Mesenchymal stem cell (in vitro differentiated cells and primary cell): ENCODE data around the gene DTNB.

Source experiments
- DNase-seq: peaks from one replicate; pipeline ENCODE4 v3.0.0-alpha.2; 2013
- H2AFZ ChIP-seq: one replicate; pipeline ENCODE4 v1.6.1; 2013; ENCODE audit warnings: low read depth, mild to moderate bottlenecking, control low read depth, inconsistent platforms, low read length, moderate library complexity
- H2AK5ac ChIP-seq: 2 replicates; pipeline ENCODE4 v1.6.1; 2013; ENCODE audit warnings: low read length, moderate library complexity, mild to moderate bottlenecking, inconsistent platforms; ENCODE audit not compliant: severe bottlenecking
- H2BK120ac ChIP-seq: one replicate; pipeline ENCODE4 v1.6.1; 2013; ENCODE audit warnings: low read depth, mild to moderate bottlenecking, inconsistent platforms, low read length, moderate library complexity
- H2BK12ac ChIP-seq, 2 experiments: one replicate each; pipeline ENCODE4 v1.6.1; 2013; ENCODE audit warnings: inconsistent platforms in 2 of 2, low read length in 2 of 2, mild to moderate bottlenecking in 2 of 2, moderate library complexity in 2 of 2, control low read depth in 1 of 2
- H2BK15ac ChIP-seq: one replicate; pipeline ENCODE4 v1.6.1; 2013; ENCODE audit warnings: mild to moderate bottlenecking, low read depth, inconsistent platforms; ENCODE audit not compliant: poor library complexity, severe bottlenecking
- H2BK5ac ChIP-seq: 2 replicates; pipeline ENCODE4 v1.6.1; 2013; ENCODE audit warnings: low read depth, mild to moderate bottlenecking, low read length, control low read depth, inconsistent platforms; ENCODE audit not compliant: poor library complexity, severe bottlenecking
- H3K14ac ChIP-seq, 2 experiments: one replicate each; pipeline ENCODE4 v1.6.1; 2013; ENCODE audit warnings: inconsistent platforms in 2 of 2, low read length in 2 of 2, control low read depth in 1 of 2, mild to moderate bottlenecking in 1 of 2, moderate library complexity in 1 of 2
- H3K18ac ChIP-seq, 2 experiments: one replicate each; pipeline ENCODE4 v1.6.1; 2013; ENCODE audit warnings: inconsistent platforms in 2 of 2, low read length in 2 of 2, control low read depth in 1 of 2, low read depth in 1 of 2, mild to moderate bottlenecking in 1 of 2
- H3K23ac ChIP-seq, 2 experiments: one replicate each; pipeline ENCODE4 v1.6.1; 2013; ENCODE audit warnings: inconsistent platforms in 2 of 2, low read length in 2 of 2, mild to moderate bottlenecking in 2 of 2, moderate library complexity in 2 of 2, control low read depth in 1 of 2
- H3K27ac ChIP-seq: 2 replicates; pipeline ENCODE4 v1.5.1; 2013; ENCODE audit warnings: mild to moderate bottlenecking, moderate library complexity, low read length, control low read depth, inconsistent platforms; ENCODE audit not compliant: poor library complexity, severe bottlenecking
- H3K27me3 ChIP-seq, 2 experiments: 2 replicates each; pipeline versions ENCODE4 v1.6.1 to v1.7.0; 2013; ENCODE audit warnings: low read length in 2 of 2, mild to moderate bottlenecking in 2 of 2, moderate library complexity in 2 of 2, control low read depth in 1 of 2, inconsistent platforms in 1 of 2; ENCODE audit not compliant: control insufficient read depth in 1 of 2, insufficient read depth in 1 of 2
- H3K36me3 ChIP-seq, 2 experiments: 2 replicates each; pipeline versions ENCODE4 v1.6.1 to v1.7.0; 2013; ENCODE audit warnings: low read length in 2 of 2, control low read depth in 1 of 2, inconsistent platforms in 1 of 2, low read depth in 1 of 2, mild to moderate bottlenecking in 1 of 2; ENCODE audit not compliant: insufficient read depth in 2 of 2, control insufficient read depth in 1 of 2
- H3K4ac ChIP-seq, 2 experiments: one replicate each; pipeline ENCODE4 v1.6.1; 2013; ENCODE audit warnings: inconsistent platforms in 2 of 2, low read length in 2 of 2, mild to moderate bottlenecking in 2 of 2, moderate library complexity in 2 of 2, control low read depth in 1 of 2, low read depth in 1 of 2
- H3K4me1 ChIP-seq: 2 replicates; pipeline ENCODE4 v1.6.1; 2013; ENCODE audit warnings: low read depth, low read length, control low read depth; ENCODE audit not compliant: control insufficient read depth, insufficient read depth
- H3K4me2 ChIP-seq: 2 replicates; pipeline ENCODE4 v1.6.1; 2013; ENCODE audit warnings: low read length, mild to moderate bottlenecking, inconsistent platforms; ENCODE audit not compliant: poor library complexity, severe bottlenecking
- H3K4me3 ChIP-seq, 2 experiments: 2 replicates each; pipeline versions ENCODE4 v1.5.1 to v1.7.0; 2013; ENCODE audit warnings: low read length in 2 of 2, mild to moderate bottlenecking in 2 of 2, control low read depth in 1 of 2, low read depth in 1 of 2; ENCODE audit not compliant: insufficient read depth in 1 of 2
- H3K79me1 ChIP-seq: replicated peaks from 2 replicates; pipeline ENCODE4 v1.6.1; 2013; ENCODE audit warnings: mild to moderate bottlenecking, control low read depth, low read length, inconsistent platforms; ENCODE audit not compliant: poor library complexity, severe bottlenecking
- H3K9ac ChIP-seq: 2 replicates; pipeline ENCODE4 v1.7.0; 2013; ENCODE audit warnings: mild to moderate bottlenecking, low read length, moderate library complexity
- H3K9me3 ChIP-seq: 2 replicates; pipeline ENCODE4 v1.7.0; 2013; ENCODE audit warnings: mild to moderate bottlenecking, low read length; ENCODE audit not compliant: control insufficient read depth
- H4K8ac ChIP-seq: one replicate; pipeline ENCODE4 v1.6.1; 2013; ENCODE audit warnings: inconsistent platforms, mild to moderate bottlenecking, low read length, moderate library complexity
- H4K91ac ChIP-seq: one replicate; pipeline ENCODE4 v1.6.1; 2013; ENCODE audit warnings: mild to moderate bottlenecking, low read length, inconsistent platforms
- WGBS: methylation state at CpG from one replicate; pipeline ENCODE4 v1.1.7; 2013; ENCODE audit warnings: mixed read lengths; 5-methylcytosine and 5-hydroxymethylcytosine counted together

Gene DTNB

GRCh38 chr2:25479761-25480160 lies 193.6 kb downstream of the DTNB start:
- H3K27ac ChIP-seq = no peak overlapping the region
- no peak for DNase-seq
- H2BK12ac ChIP-seq = no peak overlapping the region
- no peak overlapping the region for H2BK120ac ChIP-seq
- H3K36me3 ChIP-seq = no peaks in the 10 kb centered on the region
- H2BK5ac ChIP-seq = no peak overlapping the region
- H3K4me3 ChIP-seq = no peak overlapping the region
- H3K4ac ChIP-seq = no peak overlapping the region
- no peak overlapping the region for H3K14ac ChIP-seq
- no peak overlapping the region for H3K4me2 ChIP-seq
- H3K9ac ChIP-seq = no peak overlapping the region
- H2AFZ ChIP-seq = no peak overlapping the region
- H3K23ac ChIP-seq = no peak overlapping the region
- H3K4me1 ChIP-seq = peaks cover 7% of the 10 kb centered on the region
- H3K9me3 ChIP-seq = peaks cover 13% of the 10 kb centered on the region
- H2AK5ac ChIP-seq = no peak overlapping the region
- H4K8ac ChIP-seq = no peak overlapping the region
- H3K18ac ChIP-seq = no peak overlapping the region
- H2BK15ac ChIP-seq = no peak overlapping the region
- no peak overlapping the region for H4K91ac ChIP-seq
- no peaks in the 10 kb centered on the region for H3K27me3 ChIP-seq
- no peaks in the 10 kb centered on the region for H3K79me1 ChIP-seq
- 94% methylated on average over 5 of the region's 5 CpGs for WGBS

DNA sequence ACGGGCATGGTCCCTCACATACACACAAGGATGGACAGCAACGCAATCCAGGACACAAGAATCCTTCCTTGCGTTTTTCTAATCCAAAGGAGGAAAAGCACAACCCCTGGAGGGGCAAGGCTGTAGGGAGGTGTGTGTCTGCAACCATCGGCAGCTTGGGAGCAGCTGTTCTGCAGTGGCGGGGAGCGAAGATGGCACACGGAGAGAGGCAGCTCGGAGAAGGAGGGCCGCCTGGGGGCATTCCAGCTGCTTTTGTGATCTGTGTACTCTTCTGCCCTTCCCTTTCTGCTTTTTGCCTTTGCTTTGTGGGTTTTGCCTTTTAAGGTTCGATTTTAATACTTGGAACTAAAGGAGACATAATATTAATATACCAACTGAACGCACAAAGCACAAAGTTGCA lies 194.6 kb downstream of the DTNB start:
- H3K4ac ChIP-seq = no peak overlapping the region
- no peak overlapping the region for H3K23ac ChIP-seq
- H2BK120ac ChIP-seq = no peak overlapping the region
- H3K9ac ChIP-seq = no peak overlapping the region
- no peak overlapping the region for H3K27ac ChIP-seq
- H3K18ac ChIP-seq = peak overlapping the region in 1 of 2 experiments; percentile 21
- no peaks in the 10 kb centered on the region for H3K36me3 ChIP-seq
- peaks cover 14% of the 10 kb centered on the region for H3K9me3 ChIP-seq
- no peak overlapping the region for H3K4me3 ChIP-seq
- H3K4me2 ChIP-seq = no peak overlapping the region
- H3K14ac ChIP-seq = no peak overlapping the region
- H2AK5ac ChIP-seq = no peak overlapping the region
- no peak overlapping the region for H2BK12ac ChIP-seq
- no peak for DNase-seq
- H2BK15ac ChIP-seq = no peak overlapping the region
- H4K8ac ChIP-seq = no peak overlapping the region
- no peak overlapping the region for H2BK5ac ChIP-seq
- H3K4me1 ChIP-seq = peaks cover 8% of the 10 kb centered on the region
- H2AFZ ChIP-seq = no peak overlapping the region
- H3K27me3 ChIP-seq = no peaks in the 10 kb centered on the region
- H3K79me1 ChIP-seq = no peaks in the 10 kb centered on the region
- H4K91ac ChIP-seq = no peak overlapping the region
- WGBS = 87% methylated on average over 10 of the region's 11 CpGs

DNA sequence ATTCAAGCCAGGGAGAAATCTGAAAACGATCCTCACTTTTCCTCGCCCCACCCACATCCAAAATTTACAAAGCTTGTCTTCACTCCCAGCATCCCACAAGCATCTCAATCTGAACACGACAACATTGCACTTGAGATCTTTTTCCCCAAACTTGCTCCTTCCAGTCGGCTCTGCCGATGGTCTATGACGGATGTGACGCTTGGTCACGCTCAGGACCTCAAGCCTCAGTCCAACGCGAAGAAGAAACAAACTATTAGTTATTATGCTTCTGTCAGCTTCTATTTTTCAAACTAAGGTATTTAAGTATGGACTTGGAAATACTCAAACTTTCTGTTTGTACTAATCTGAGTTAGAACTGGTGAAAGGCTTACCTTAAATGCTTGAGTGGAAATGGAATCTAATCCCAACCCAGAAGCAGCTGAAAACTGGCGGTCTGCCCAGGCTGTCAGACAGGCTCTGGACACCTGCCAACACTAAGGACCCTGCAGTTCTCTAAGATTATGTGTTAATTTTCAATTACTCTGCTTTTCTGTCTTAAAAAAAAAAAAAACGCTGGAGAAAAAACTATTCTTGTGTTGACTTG lies 199.5 kb downstream of the DTNB start:
- no peak overlapping the region for H2BK120ac ChIP-seq
- H2BK5ac ChIP-seq = no peak overlapping the region
- no peaks in the 10 kb centered on the region for H3K27me3 ChIP-seq
- DNase-seq = no peak
- H3K4ac ChIP-seq = no peak overlapping the region
- H3K4me2 ChIP-seq = peak overlapping the region; percentile 40
- H3K27ac ChIP-seq = peak overlapping the region; percentile 90
- no peak overlapping the region for H2AFZ ChIP-seq
- H3K14ac ChIP-seq = no peak overlapping the region
- no peak overlapping the region for H4K91ac ChIP-seq
- no peak overlapping the region for H3K4me3 ChIP-seq
- H3K18ac ChIP-seq = no peak overlapping the region
- peaks cover 2% of the 10 kb centered on the region for H3K4me1 ChIP-seq
- H3K79me1 ChIP-seq = no peaks in the 10 kb centered on the region
- H4K8ac ChIP-seq = no peak overlapping the region
- no peak overlapping the region for H2BK15ac ChIP-seq
- H2BK12ac ChIP-seq = no peak overlapping the region
- peaks cover 14% of the 10 kb centered on the region for H3K9me3 ChIP-seq
- no peaks in the 10 kb centered on the region for H3K36me3 ChIP-seq
- no peak overlapping the region for H2AK5ac ChIP-seq
- WGBS = 87% methylated on average over 6 of the region's 12 CpGs
- no peak overlapping the region for H3K9ac ChIP-seq
- no peak overlapping the region for H3K23ac ChIP-seq

GRCh38 chr2:25473131-25473530 lies 200.2 kb downstream of the DTNB start:
- WGBS = 79% methylated on average over 1 of the region's 1 CpG
- H3K27ac ChIP-seq = peak overlapping the region; percentile 90
- no peak overlapping the region for H3K14ac ChIP-seq
- no peak overlapping the region for H3K4ac ChIP-seq
- H2BK5ac ChIP-seq = no peak overlapping the region
- no peak overlapping the region for H2BK120ac ChIP-seq
- no peaks in the 10 kb centered on the region for H3K27me3 ChIP-seq
- H3K36me3 ChIP-seq = no peaks in the 10 kb centered on the region
- no peaks in the 10 kb centered on the region for H3K79me1 ChIP-seq
- H3K4me2 ChIP-seq = no peak overlapping the region
- no peak overlapping the region for H2AK5ac ChIP-seq
- no peak overlapping the region for H3K23ac ChIP-seq
- peaks cover 14% of the 10 kb centered on the region for H3K9me3 ChIP-seq
- H2BK15ac ChIP-seq = no peak overlapping the region
- no peak overlapping the region for H2AFZ ChIP-seq
- H3K4me3 ChIP-seq = no peak overlapping the region
- no peak overlapping the region for H2BK12ac ChIP-seq
- peak; percentile 8 for DNase-seq
- no peak overlapping the region for H3K18ac ChIP-seq
- peaks cover 2% of the 10 kb centered on the region for H3K4me1 ChIP-seq
- no peak overlapping the region for H4K91ac ChIP-seq
- H4K8ac ChIP-seq = no peak overlapping the region
- no peak overlapping the region for H3K9ac ChIP-seq
